Subcutaneous preadipocyte (primary cell): Measurements from ENCODE around the gene CHRM3. TPM values are rescaled to one million over a fixed set of nuclear protein-coding genes. Genes with fewer than 3 reads are reported as not detected.

Source experiments
- total RNA-seq: library from RNA; depleted of rRNA; stranded (reverse); fragments of >200 nt; gene quantifications from 2 replicates; pipeline ENCODE4 v1.2.3, GENCODE V29; 2012

Gene CHRM3
- total RNA-seq = not detected in 2 replicates

GRCh38 chr1:239386453-239387303 is at the start of gene CHRM3:
CHRM3 (plus strand) TSS chr1:239386568; CDS start chr1:239907452, 520,884 bp downstream.

